Lower leg skin (tissue), 3 donors: ENCODE measurements around the gene SCN2A.

ENCODE experiments used
- CTCF ChIP-seq, 3 donors: fragments of 450-650 bp; IDR thresholded peaks; one replicate each; pipeline ENCODE4 v1.5.1; 2016; ENCODE audit warnings: antibody characterized with exemption in 3 of 3, mild to moderate bottlenecking in 3 of 3, moderate library complexity in 2 of 3
- POLR2A ChIP-seq, 2 donors: fragments of 450-650 bp; IDR thresholded peaks; one replicate each; pipeline ENCODE4 v1.6.1; 2016 to 2017; ENCODE audit warnings: antibody characterized with exemption in 2 of 2, mild to moderate bottlenecking in 1 of 2, moderate library complexity in 1 of 2

- TF ChIP-seq CTCF (IDR thresholded peaks at IDR 0.05) (no peak), POLR2A (IDR thresholded peaks at IDR 0.05) (no peak)
These were observed 6.0 kb downstream of the SCN2A start for GRCh38 chr2:165245081-165245793.
